CD14-positive monocyte (primary cell): Measurements from ENCODE around the gene E2F7. TPM values are rescaled to one million over a fixed set of nuclear protein-coding genes. Genes with fewer than 3 reads are reported as not detected.

ENCODE experiments used
- DNase-seq, 3 donors: peaks; one replicate each; pipeline ENCODE4 v3.0.0-alpha.2; 2011 to 2022
- H2AFZ ChIP-seq: 2 replicates; pipeline ENCODE4 v1.6.0; 2012; ENCODE audit warnings: mild to moderate bottlenecking, low read depth, low read length, inconsistent platforms; ENCODE audit not compliant: insufficient read depth, poor library complexity, severe bottlenecking
- H3K27ac ChIP-seq, 2 donors: 1 replicate in 1 of 2; 2 replicates in 1 of 2; pipeline ENCODE4 v1.5.1; 2012 to 2013; ENCODE audit warnings: low read length in 2 of 2, control low read depth in 1 of 2, inconsistent platforms in 1 of 2, low read depth in 1 of 2, mild to moderate bottlenecking in 1 of 2
- H3K27me3 ChIP-seq, 2 donors: one replicate each; pipeline versions ENCODE4 v1.6.0 to v1.6.1; 2011 to 2013; ENCODE audit warnings: low read length in 2 of 2; ENCODE audit not compliant: control insufficient read depth in 2 of 2, insufficient read depth in 2 of 2
- H3K36me3 ChIP-seq, 2 donors: replicated peaks in 1 of 2; 1 replicate in 1 of 2; 2 replicates in 1 of 2; pipeline versions ENCODE4 v1.5.1 to v1.6.1; 2012 to 2013; ENCODE audit warnings: low read length in 2 of 2, control low read depth in 1 of 2, inconsistent platforms in 1 of 2, mild to moderate bottlenecking in 1 of 2; ENCODE audit not compliant: insufficient read depth in 2 of 2, control insufficient read depth in 1 of 2
- H3K4me1 ChIP-seq, 2 donors: 1 replicate in 1 of 2; 2 replicates in 1 of 2; pipeline versions ENCODE4 v1.5.1 to v1.6.1; 2012 to 2013; ENCODE audit warnings: low read length in 2 of 2, control low read depth in 1 of 2, inconsistent platforms in 1 of 2, mild to moderate bottlenecking in 1 of 2, moderate library complexity in 1 of 2; ENCODE audit not compliant: insufficient read depth in 2 of 2, control insufficient read depth in 1 of 2
- H3K4me2 ChIP-seq: replicated peaks from 2 replicates; pipeline ENCODE3; 2012; ENCODE audit warnings: low read length, moderate library complexity, mild to moderate bottlenecking; ENCODE audit not compliant: poor library complexity, severe bottlenecking; ENCODE audit errors: extremely low read depth
- H3K4me3 ChIP-seq, 3 experiments: fragments of 200-600 bp in 1 of 3; sonication (generic) in 1 of 3; replicated peaks in 1 of 3; 1 replicate in 2 of 3; 2 replicates in 1 of 3; pipeline ENCODE4 v1.5.1; 2011 to 2013; ENCODE audit warnings: low read length in 3 of 3, mild to moderate bottlenecking in 3 of 3, control low read depth in 2 of 3, low read depth in 2 of 3, inconsistent platforms in 1 of 3, moderate library complexity in 1 of 3
- H3K79me2 ChIP-seq: 2 replicates; pipeline ENCODE4 v1.6.0; 2012; ENCODE audit warnings: mild to moderate bottlenecking, control low read depth, inconsistent platforms, low read length, moderate library complexity; ENCODE audit not compliant: insufficient read depth
- H3K9ac ChIP-seq: 2 replicates; pipeline ENCODE4 v1.6.0; 2017; ENCODE audit warnings: low read length, mild to moderate bottlenecking; ENCODE audit not compliant: insufficient read depth, poor library complexity, severe bottlenecking
- H3K9me3 ChIP-seq, 2 donors: replicated peaks in 1 of 2; 1 replicate in 1 of 2; 2 replicates in 1 of 2; pipeline versions ENCODE4 v1.5.1 to v1.6.1; 2012 to 2013; ENCODE audit warnings: low read length in 2 of 2, control low read depth in 1 of 2; ENCODE audit not compliant: control insufficient read depth in 1 of 2, insufficient read depth in 1 of 2
- H4K20me1 ChIP-seq: 2 replicates; pipeline ENCODE4 v1.6.0; 2012; ENCODE audit warnings: mild to moderate bottlenecking, low read length, control low read depth, moderate library complexity; ENCODE audit not compliant: insufficient read depth
- H3K27ac Mint-ChIP-seq, 7 donors: one replicate each; pipeline ENCODE4 v1.8.0; 2020; ENCODE audit warnings: mild to moderate bottlenecking in 7 of 7, mixed read lengths in 7 of 7, moderate library complexity in 6 of 7, inconsistent platforms in 2 of 7
- H3K27me3 Mint-ChIP-seq, 3 donors: one replicate each; pipeline ENCODE4 v1.8.0; 2021 to 2022; ENCODE audit warnings: low read depth in 3 of 3, mild to moderate bottlenecking in 3 of 3, mixed read lengths in 3 of 3, moderate library complexity in 3 of 3, inconsistent platforms in 1 of 3
- H3K36me3 Mint-ChIP-seq, 2 donors: one replicate each; pipeline ENCODE4 v1.8.0; 2020; ENCODE audit warnings: mixed read lengths in 2 of 2, inconsistent platforms in 1 of 2, mild to moderate bottlenecking in 1 of 2
- H3K4me1 Mint-ChIP-seq: one replicate; pipeline ENCODE4 v1.8.0; 2020; ENCODE audit warnings: mild to moderate bottlenecking, mixed read lengths
- H3K4me3 Mint-ChIP-seq, 2 donors: one replicate each; pipeline ENCODE4 v1.8.0; 2020; ENCODE audit warnings: mild to moderate bottlenecking in 2 of 2, mixed read lengths in 2 of 2, moderate library complexity in 1 of 2
- H3K9me3 Mint-ChIP-seq, 7 donors: one replicate each; pipeline ENCODE4 v1.8.0; 2020 to 2022; ENCODE audit warnings: mixed read lengths in 7 of 7, mild to moderate bottlenecking in 6 of 7, moderate library complexity in 6 of 7, inconsistent platforms in 2 of 7
- CTCF ChIP-seq: fragments of 200-600 bp; IDR thresholded peaks from one replicate; pipeline ENCODE4 v1.8.0; 2022; ENCODE audit warnings: antibody characterized with exemption, mild to moderate bottlenecking
- WGBS: methylation state at CpG from one replicate; pipeline ENCODE4 v1.1.5; 2013; ENCODE audit warnings: missing lambda C conversion rate; ENCODE audit not compliant: insufficient coverage; 5-methylcytosine and 5-hydroxymethylcytosine counted together
- intact Hi-C, 2 donors: fragments of 100-400 bp; cut with micrococcal nuclease; formaldehyde crosslinking; loops; one replicate each; pipeline versions ENCODE4 v1.15.0 to v1.15.1; 2023
- polyA plus RNA-seq, 3 donors: library from polyadenylated mRNA; depleted of rRNA in 1 of 3; unstranded in 2 of 3; stranded (reverse) in 1 of 3; fragments of 300-500 nt in 2 of 3; fragments of >200 nt in 1 of 3; fragmentation: Illumina TruSeq in 2 of 3; gene quantifications; 1 replicate in 2 of 3; 2 replicates in 1 of 3; pipeline ENCODE4 v1.2.3, GENCODE V29; 2012 to 2021

The E2F7 gene
- polyA plus RNA-seq, 3 donors, result not detected

DNA sequence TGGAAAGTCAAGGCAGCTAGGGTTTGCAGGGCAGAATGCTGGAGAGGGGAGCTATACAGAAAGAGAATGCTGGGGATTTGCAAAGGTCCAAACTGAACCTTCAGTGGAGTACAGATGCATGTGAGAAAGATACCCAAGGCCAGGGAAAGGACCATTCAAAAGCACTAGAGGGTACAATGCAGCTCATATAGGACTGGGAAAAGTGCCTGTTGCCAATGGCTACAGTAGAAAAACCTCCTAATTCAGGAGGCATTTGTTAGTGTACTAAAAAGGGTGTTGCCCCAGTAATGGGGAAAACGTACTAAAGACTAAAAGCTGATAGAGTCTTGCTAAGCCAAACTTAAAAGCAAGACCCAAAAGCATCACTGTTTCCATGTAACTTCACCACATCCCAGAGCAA is 30.1 kb downstream of the E2F7 start:
- Histone ChIP-seq H4K20me1 (no peaks in the 10 kb centered on the region), H3K79me2 (no peaks in the 10 kb centered on the region), H3K4me3 (no peak overlapping the region), H3K27me3 (no peaks in the 10 kb centered on the region), H3K4me1 (no peaks in the 10 kb centered on the region), H3K27ac (no peak overlapping the region), H2AFZ (no peak overlapping the region), H3K4me2 (no peak overlapping the region), H3K36me3 (peaks cover 2 to 43% of the 10 kb centered on the region in 2 donors), H3K9me3 (no peaks in the 10 kb centered on the region), H3K9ac (no peak overlapping the region)
- WGBS, result no CpG with 5 or more reads among the region's 1 CpG
- Mint-ChIP-seq H3K27ac (no peak overlapping the region), H3K4me1 (peaks cover 3% of the 10 kb centered on the region), H3K9me3 (peaks cover 0 to 10% (median 3%) of the 10 kb centered on the region in 7 donors), H3K4me3 (no peak overlapping the region), H3K36me3 (peaks cover 37 to 64% of the 10 kb centered on the region in 2 donors), H3K27me3 (no peaks in the 10 kb centered on the region)
- DNase-seq, result no peak
- intact Hi-C loops, result no loop called here
- TF ChIP-seq CTCF, result no peak

DNA sequence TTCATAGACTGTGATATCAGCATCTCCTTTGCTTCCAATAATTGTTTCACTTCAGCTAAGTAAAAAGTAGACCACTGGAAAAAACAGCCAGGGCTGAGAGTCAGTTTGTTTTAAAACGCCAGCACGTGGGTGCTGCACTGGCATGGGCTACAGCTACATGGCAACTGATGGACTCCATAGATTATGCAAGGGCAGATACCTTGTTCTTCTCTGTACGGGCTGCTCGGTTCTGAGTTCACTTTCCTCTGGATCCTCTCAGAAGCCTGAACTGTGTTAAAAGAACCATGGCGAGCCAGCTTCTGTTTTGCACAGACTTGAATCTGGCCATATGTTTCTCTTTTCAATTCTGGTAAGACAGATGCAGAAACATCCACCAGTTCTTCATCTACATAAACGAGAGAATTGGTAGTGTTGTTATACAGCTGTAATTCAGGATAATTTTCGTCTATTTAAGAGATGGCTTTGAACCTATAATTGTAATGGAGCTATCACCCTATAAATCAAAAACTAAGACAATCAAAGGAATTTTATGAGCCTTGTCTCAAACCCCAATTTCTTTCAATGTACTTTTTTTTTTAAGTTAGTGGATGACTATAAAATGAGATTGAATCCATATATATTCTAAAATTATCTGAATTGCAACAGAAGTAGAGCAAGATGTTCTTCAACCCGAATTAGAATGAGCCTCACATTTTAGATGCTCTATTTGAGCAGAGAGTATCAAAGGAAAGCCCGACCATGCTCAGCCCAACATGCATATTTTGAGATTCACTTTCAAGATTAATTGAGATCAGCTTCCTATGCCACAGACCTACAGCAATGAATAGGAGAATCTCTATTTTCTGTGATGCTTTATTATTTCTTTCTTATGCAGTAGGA is 31.5 kb downstream of the E2F7 start:
- Histone ChIP-seq H3K36me3 (peaks cover 6 to 44% of the 10 kb centered on the region in 2 donors), H3K79me2 (no peaks in the 10 kb centered on the region), H2AFZ (no peak overlapping the region), H3K4me1 (no peaks in the 10 kb centered on the region), H3K9me3 (no peaks in the 10 kb centered on the region), H4K20me1 (no peaks in the 10 kb centered on the region), H3K9ac (no peak overlapping the region), H3K4me2 (no peak overlapping the region), H3K27me3 (no peaks in the 10 kb centered on the region), H3K4me3 (no peak overlapping the region), H3K27ac (no peak overlapping the region)
- Mint-ChIP-seq H3K36me3 (peaks cover 45 to 68% of the 10 kb centered on the region in 2 donors), H3K4me3 (no peak overlapping the region), H3K4me1 (peaks cover 3% of the 10 kb centered on the region), H3K27me3 (no peaks in the 10 kb centered on the region), H3K27ac (peak overlapping the region in 1 of 7 donors; percentile 40), H3K9me3 (peaks cover 0 to 6% (median 3%) of the 10 kb centered on the region in 7 donors)
- DNase-seq, result no peak
- intact Hi-C loops, result no loop called here
- WGBS, result 98% methylated on average over 5 of the region's 9 CpGs
- TF ChIP-seq CTCF, result no peak
